Nephron (organoid): Measurements from ENCODE around the gene PSME1.

Source experiments
- H3K27ac Mint-ChIP-seq, 3 experiments: 2 replicates each; pipeline ENCODE4 v1.8.0; 2020; ENCODE audit warnings: mixed read lengths in 3 of 3, mild to moderate bottlenecking in 2 of 3, moderate library complexity in 1 of 3
- H3K27me3 Mint-ChIP-seq: 2 replicates; pipeline ENCODE4 v1.8.0; 2021; ENCODE audit warnings: low read depth, mild to moderate bottlenecking, moderate library complexity, mixed read lengths
- H3K36me3 Mint-ChIP-seq: 2 replicates; pipeline ENCODE4 v1.8.0; 2020; ENCODE audit warnings: low read depth, mixed read lengths
- H3K4me1 Mint-ChIP-seq: 2 replicates; pipeline ENCODE4 v1.8.0; 2020; ENCODE audit warnings: mixed read lengths
- H3K4me3 Mint-ChIP-seq, 3 experiments: 2 replicates each; pipeline ENCODE4 v1.8.0; 2020; ENCODE audit warnings: mild to moderate bottlenecking in 3 of 3, mixed read lengths in 3 of 3, moderate library complexity in 2 of 3
- H3K9me3 Mint-ChIP-seq: 2 replicates; pipeline ENCODE4 v1.8.0; 2020; ENCODE audit warnings: mixed read lengths
- CTCF ChIP-seq, 3 experiments: fragments of 200-600 bp; sonication (generic); IDR thresholded peaks; one replicate each; pipeline ENCODE4 v1.5.0; 2021; ENCODE audit warnings: antibody characterized with exemption in 3 of 3; ENCODE audit not compliant: unreplicated experiment in 3 of 3

The PSME1 gene

GRCh38 chr14:24123424-24124417, 12.3 kb upstream of the PSME1 start:
- H3K36me3 Mint-ChIP-seq: peaks cover 42% of the 10 kb centered on the region
- no peak overlapping the region for H3K4me3 Mint-ChIP-seq
- no peaks in the 10 kb centered on the region for H3K9me3 Mint-ChIP-seq
- H3K27me3 Mint-ChIP-seq: no peaks in the 10 kb centered on the region
- peaks cover 8% of the 10 kb centered on the region for H3K4me1 Mint-ChIP-seq
- TF ChIP-seq CTCF (IDR thresholded peaks at IDR 0.05; ENCODE audit: unreplicated experiment in 3 of 3): no peak
- H3K27ac Mint-ChIP-seq: no peak overlapping the region

GRCh38 chr14:24126939-24127338, 9.1 kb upstream of the PSME1 start:
- H3K27ac Mint-ChIP-seq: no peak overlapping the region
- H3K27me3 Mint-ChIP-seq: no peaks in the 10 kb centered on the region
- H3K4me1 Mint-ChIP-seq: peaks cover 24% of the 10 kb centered on the region
- H3K9me3 Mint-ChIP-seq: no peaks in the 10 kb centered on the region
- no peak overlapping the region for H3K4me3 Mint-ChIP-seq
- peaks cover 19% of the 10 kb centered on the region for H3K36me3 Mint-ChIP-seq
- no peak for TF ChIP-seq CTCF (IDR thresholded peaks at IDR 0.05; ENCODE audit: unreplicated experiment in 3 of 3)

GRCh38 chr14:24127673-24128072, 8.3 kb upstream of the PSME1 start:
- H3K36me3 Mint-ChIP-seq: peaks cover 16% of the 10 kb centered on the region
- peaks cover 28% of the 10 kb centered on the region for H3K4me1 Mint-ChIP-seq
- H3K27ac Mint-ChIP-seq: no peak overlapping the region
- H3K27me3 Mint-ChIP-seq: no peaks in the 10 kb centered on the region
- no peaks in the 10 kb centered on the region for H3K9me3 Mint-ChIP-seq
- H3K4me3 Mint-ChIP-seq: no peak overlapping the region
- TF ChIP-seq CTCF (IDR thresholded peaks at IDR 0.05; ENCODE audit: unreplicated experiment in 3 of 3): no peak

GRCh38 chr14:24129410-24129998, 6.5 kb upstream of the PSME1 start:
- H3K27ac Mint-ChIP-seq: no peak overlapping the region
- H3K36me3 Mint-ChIP-seq: peaks cover 3% of the 10 kb centered on the region
- H3K9me3 Mint-ChIP-seq: no peaks in the 10 kb centered on the region
- peaks cover 34% of the 10 kb centered on the region for H3K4me1 Mint-ChIP-seq
- H3K27me3 Mint-ChIP-seq: no peaks in the 10 kb centered on the region
- TF ChIP-seq CTCF (IDR thresholded peaks at IDR 0.05; ENCODE audit: unreplicated experiment in 3 of 3): no peak
- H3K4me3 Mint-ChIP-seq: no peak overlapping the region

- peak within 1 kb of the TSS in 2 of 3 experiments; percentile 79 to 81 for H3K4me3 Mint-ChIP-seq
- peak within 1 kb of the TSS; percentile 54 to 87 (median 84) for H3K27ac Mint-ChIP-seq
- peaks cover 38% of the 10 kb centered on the region for H3K4me1 Mint-ChIP-seq
- TF ChIP-seq CTCF (IDR thresholded peaks at IDR 0.05; ENCODE audit: unreplicated experiment in 3 of 3): no peak
- peaks cover under 1% of the 10 kb centered on the region for H3K36me3 Mint-ChIP-seq
- no peaks in the 10 kb centered on the region for H3K27me3 Mint-ChIP-seq
- H3K9me3 Mint-ChIP-seq: no peaks in the 10 kb centered on the region
Measured at GRCh38 chr14:24130380-24130716, 5.6 kb upstream of the PSME1 start, which contains the start of gene FITM1. Gene FITM1, plus strand, starts transcription at chr14:24130659. Its CDS starts 905 bp downstream, at chr14:24131564.
